Measurements from ENCODE around the gene SLC16A5.

DNA sequence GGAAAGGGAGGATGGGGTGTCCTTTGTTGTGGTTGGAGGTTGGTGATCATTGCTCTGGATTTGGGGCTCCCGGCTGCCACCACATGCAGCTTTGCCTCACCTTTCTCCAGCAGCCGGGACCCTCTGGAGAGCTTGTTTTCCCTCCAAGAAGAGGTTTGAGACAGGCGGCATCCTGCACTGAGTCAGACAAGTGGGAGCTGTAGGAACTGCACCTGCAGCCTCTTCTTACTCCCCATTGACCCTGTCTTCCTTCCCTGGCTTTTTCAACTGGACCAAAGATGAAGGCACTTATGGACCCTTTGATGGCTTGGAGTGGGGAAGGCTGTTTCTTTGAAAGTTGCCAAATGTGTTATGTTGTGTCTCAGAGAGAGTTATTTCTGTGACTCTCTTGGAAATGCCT is 24.1 kb upstream of the SLC16A5 start:
- no peak for TF ChIP-seq CTCF (conservative IDR thresholded peaks at IDR 0.05; ENCODE audit: low read depth, low read length)
- TF ChIP-seq EZH2 (IDR thresholded peaks at IDR 0.05; ENCODE audit: low read length, unreplicated experiment) = no peak
- no peak for TF ChIP-seq EZH2phosphoT487 (IDR thresholded peaks at IDR 0.05; ENCODE audit: borderline replicate concordance, low read length)
